GM18867 (cell line): ENCODE data around the gene ADGRB3.
"Not testable (repeated sequence)": the region's sequence is repeated elsewhere in the genome, so short reads cannot be mapped to it uniquely, and the experiment has no call there.

Source experiments
- ATAC-seq: cut with Tn5 transposase; IDR thresholded peaks from one replicate; pipeline ENCODE4 v1.9.1; 2021; ENCODE audit warnings: mild to moderate bottlenecking, moderate library complexity; ENCODE audit not compliant: unreplicated experiment

Gene ADGRB3

DNA sequence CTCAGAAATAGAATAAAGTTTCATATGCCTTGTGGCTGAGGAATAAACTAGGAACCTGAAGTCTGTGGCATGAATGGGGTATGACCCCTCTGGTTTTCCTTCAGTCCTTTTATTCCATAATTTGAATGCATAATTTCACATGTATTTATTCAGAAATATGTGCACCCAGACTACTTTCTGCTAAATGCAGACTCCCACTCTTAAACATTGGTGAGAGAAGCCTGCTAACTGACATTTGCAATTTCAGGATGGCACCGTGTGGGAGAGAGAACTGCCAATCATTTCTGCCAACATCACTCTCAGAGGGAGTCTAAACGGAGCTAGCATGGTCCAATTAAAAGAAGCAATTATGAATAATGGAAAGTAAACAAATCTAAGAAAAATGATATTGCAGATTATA lies 141.3 kb downstream of the ADGRB3 start:
- no peak for ATAC-seq

DNA sequence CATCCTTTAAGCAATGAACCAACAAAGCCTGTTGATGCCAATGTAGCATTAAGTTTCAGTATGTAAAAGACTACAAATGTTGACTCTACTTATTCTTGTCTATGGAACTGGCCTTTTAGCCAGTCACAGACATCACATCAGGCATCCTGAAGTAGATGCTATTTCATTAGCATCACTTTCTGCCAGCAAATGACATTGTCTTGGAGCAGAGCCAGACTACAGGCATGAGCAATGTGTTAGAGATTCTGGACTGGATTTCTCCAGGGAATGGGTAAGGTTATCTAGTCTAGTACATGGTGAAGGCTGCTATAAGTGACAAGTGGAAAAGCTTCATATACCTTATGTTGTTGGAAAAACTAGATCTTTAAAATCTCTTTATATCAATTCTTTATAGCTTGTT lies 142.9 kb downstream of the ADGRB3 start:
- no peak for ATAC-seq

DNA sequence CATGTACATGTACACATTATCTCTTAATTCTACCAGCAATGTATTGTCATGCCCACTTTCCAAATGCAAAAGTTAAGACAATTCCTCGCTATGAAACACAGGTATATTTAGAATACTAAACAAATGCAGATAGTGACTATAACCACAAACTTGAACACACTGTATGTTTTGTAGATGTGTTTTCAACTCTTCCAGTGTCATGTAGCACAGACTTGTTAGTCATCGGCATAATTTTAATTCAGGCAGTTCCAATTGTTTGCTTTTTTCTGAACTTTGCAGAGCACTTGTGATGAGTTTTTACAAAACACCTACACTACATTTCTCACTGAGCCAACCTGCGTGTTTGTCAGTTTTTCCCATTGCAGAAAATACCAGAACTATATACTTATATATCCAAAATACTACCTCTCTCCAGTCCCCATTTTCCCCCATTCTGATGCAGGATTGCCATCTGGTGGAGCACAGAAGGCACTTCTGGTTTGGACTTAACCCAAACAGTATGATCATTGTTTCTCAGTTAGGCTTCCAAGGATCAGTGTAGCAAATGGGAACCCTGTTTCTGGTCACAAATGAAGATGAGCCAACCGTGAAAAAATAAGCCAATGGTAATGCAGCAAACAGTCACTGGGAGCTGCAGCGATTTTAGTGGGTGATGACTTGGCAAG lies 143.4 kb downstream of the ADGRB3 start:
- ATAC-seq: peak; percentile 70

DNA sequence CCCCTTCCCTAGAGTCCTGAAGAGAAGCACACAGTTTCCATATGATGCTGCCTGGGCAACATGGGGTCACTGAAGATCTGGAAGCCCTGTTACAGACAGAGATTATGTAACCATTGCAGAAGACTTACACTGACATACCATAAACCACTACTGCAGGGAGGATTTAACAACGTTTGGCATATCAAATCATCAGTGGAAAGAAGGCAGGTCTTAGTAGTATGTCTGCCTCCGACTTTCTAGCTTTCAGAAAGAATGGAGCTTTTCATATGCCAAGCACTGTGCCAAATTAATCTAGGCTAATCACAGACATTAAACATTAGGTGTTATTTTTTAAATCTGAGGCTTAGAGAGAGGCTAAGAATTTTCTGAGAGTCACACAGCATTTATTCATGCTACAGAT lies 144.3 kb downstream of the ADGRB3 start:
- no peak for ATAC-seq

DNA sequence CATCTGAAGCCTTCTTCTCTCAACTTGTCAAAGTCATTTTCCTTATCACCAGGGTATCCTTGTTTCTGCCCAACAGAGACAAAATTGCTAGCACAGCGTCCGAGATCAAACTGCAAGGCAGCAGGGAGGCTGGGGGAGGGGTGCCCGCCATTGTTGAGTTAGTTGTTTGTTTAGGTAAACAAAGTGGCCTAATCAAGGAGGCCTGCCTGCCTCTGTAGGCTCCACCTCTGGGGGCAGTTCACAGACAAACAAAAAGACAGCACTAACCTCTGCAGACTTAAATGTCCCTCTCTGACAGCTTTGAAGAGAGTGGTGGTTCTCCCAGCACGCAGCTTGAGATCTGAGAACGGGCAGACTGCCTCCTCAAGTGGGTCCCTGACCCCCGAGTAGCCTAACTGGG lies 155.0 kb downstream of the ADGRB3 start:
- not testable (repeated sequence) for ATAC-seq

DNA sequence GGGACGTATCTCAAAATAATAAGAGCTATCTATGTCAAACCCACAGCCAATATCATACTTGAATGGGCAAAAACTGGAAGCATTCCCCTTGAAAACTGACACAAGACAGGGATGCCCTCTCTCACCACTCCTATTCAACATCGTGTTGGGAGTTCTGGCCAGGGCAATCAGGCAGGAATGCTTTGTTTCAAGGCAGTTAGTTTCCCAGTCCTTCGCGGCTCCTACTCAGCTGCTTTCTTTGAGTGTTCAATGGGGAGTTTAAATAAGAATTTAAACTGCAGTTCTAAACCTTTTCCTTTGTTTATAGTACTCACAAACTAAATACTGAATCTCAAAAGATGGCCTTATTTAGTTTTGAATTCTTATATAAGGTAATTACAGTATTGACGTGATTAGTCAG lies 179.9 kb downstream of the ADGRB3 start:
- ATAC-seq: not testable (repeated sequence)

DNA sequence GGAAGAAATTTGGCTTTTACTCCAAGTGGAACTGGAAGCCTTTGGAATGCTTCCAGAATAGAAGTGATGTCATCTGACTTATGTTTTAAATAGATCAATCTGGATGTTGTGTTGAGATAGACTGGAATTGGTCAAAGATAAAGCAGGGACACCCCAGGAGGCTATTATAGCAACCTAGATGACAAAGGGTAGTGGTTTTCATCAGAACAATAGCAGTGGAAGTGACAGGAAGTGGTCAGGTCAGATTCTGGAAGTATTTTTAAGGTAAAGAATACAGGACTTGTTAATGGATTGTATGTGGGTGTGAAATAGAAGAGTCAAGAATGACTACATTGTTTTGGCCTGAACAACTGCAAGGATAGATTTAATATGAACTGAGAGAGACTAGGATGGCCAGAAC lies 191.4 kb downstream of the ADGRB3 start:
- ATAC-seq: no peak

DNA sequence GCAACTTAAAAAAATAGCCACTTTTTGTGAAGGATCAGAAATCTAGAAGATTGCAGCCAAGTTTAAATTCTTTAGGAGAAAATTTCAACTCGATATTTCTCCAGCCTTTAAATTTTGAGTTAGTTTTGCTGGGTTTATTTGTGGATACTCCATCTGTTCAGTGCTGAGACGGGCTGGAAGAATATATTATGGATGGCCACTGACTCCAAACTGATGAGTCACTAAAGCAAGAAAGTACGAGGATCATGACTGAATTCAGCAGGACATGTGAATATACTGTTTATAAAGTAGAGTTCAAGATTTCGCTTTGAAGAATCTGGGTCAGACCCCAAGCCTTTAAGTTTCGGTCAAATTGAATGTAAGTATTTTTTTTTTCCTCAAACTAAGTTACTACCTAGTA lies 199.5 kb downstream of the ADGRB3 start:
- ATAC-seq: no peak

DNA sequence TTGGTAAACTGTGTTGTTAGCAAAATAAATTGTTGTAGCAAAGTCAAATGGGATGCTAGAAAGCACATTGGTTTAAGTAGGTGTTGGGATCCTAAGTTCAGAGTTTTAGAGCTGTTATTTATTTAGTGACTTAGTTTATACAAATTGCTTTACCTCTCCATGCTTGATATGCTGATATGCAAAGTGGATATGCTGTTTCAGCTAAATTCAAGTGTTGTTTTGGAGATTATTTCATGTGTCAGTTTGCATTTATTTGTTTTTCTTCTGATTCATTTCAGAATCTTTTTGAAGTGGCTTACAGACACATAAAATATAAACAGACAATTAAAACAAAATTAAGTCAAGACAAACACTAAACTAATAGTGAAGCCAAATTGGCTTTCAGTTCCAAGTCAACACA lies 203.5 kb downstream of the ADGRB3 start:
- no peak for ATAC-seq

DNA sequence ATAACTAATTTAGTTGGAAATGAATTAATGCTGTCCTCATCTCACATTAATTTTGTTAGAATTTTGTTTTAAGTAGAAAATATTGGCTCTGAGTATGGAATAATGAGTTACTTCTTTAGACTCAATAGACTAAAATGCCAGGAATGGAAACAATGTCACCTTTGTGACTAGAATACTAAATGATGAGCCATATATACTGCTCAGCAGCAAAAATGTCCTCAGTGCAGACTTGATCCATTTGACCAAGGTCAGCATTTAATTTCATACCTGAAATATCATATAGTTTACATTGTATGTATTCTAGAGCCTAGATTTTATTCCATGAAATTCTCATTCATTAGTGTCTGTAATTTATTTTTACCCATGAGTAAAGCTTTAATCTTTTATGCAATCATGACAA lies 217.7 kb downstream of the ADGRB3 start:
- no peak for ATAC-seq

DNA sequence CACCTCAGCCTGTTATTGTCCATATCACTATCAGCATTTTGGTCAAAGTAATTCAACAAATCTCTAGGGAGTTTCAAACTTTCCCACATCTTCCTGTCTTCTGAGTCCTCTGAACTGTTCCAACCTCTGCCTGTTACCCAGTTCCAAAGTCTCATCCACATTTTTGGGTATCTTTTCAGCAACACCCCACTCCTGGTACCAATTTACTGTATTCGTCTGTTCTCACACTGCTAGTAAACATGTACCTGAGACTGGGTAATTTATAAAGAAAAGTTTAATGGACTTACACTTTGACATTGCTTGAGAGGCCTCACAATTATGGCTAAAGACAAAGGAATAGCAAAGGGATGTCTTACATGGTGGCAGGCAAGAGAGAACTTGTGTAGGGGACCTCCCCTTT lies 224.2 kb downstream of the ADGRB3 start:
- ATAC-seq: no peak

DNA sequence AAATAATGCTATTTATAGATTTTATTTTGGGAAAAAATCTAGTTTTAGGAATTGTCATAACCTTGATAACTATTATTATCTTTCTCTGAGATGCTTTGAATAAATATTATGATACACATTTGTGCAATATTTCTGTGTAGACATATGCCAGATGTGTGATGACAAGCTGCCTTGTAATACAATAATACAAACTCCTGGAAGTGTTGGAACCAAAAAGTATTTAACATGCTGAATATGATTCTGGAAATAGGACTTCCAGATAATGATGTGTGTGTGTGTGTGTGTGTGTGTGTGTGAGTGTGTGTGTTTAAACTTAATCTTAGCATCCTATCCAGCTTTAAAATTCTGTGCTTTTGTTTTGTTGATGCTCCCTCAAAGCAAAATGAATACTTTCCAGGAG lies 233.6 kb downstream of the ADGRB3 start:
- ATAC-seq: no peak

DNA sequence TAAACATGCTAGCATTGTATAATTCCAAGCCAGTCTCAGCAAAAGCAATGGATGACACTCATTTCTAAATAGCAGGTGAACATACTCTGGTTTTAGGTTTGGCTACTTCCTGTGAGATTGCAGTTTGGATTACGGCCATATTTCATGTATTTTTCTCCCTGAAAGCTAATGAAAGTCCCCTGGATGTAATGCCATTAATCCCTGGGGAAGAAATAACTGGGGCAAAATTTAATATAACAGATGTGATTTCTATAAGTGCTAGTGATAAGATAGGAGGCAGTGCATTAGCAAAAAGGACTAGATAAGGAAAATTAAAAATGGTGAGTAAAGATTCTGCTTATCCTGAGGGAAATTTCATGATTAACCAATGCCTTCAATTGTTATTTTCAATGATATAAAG lies 238.2 kb downstream of the ADGRB3 start:
- ATAC-seq: no peak

DNA sequence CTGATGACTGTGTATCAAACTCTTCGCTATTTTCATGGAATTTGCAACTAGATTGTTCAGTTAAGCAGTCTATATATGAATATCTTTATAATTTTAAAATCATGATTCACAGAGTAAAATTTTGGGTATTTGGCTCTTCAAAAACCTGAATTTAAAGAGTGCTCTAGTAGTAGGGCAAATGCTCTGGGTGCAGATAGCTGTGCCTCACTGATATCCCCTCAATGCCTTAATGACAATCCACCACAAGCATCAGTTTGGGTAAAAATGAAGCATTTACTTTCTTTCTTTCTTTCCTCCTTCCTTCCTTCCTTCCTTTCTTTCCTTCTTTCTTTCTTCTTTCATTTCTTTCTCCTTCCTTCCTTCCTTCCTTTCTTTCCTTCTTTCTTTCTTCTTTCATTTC lies 239.7 kb downstream of the ADGRB3 start:
- ATAC-seq: no peak

DNA sequence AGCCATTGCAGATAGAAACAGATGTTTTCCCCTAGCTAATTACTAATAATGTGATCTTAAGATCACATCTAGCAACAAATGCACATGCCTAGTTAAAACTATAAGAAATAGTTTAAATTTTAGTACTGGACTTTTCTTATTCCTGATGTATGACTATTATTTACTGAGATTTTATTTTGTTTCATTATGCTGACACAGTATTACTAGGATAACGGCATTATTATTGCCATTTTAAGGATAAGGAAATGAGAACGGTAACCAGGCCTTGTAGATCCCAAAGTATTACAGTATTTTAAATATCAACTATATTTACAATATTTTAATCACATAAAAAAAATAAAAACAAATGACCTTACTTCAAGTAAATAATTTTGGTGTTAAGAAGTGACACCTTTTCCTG lies 240.3 kb downstream of the ADGRB3 start:
- ATAC-seq: no peak

DNA sequence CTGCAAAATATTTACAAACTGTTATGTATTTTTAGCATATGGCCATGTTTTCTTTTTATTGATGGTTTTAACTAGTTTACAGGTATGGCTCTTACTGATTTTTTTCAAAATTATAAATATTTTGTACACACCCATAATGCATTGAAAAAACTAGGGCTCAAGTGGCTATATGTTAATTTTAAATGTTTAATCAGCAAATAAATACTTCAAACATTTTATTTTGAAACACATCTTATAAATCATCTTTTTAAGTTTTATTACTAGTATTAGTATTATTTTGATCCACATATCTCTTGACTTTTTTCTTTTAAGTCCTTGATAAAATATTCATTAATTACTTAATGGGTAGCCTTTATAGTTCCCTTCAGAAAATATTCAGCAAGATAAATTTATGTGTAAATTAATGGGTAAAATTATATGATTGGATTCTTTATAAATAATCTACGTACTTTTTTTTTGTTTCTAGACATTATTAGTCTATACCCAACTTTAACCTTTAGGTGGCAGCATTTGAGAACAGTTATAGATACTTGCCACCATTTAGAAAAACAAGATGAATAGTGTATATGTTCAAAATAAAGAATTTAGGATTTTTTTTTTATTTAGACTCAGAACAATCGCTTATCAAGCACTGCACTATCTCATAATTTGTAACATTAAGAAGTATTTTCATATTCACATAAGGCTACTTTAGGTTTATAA lies 241.9 kb downstream of the ADGRB3 start:
- ATAC-seq: peak; percentile 83

DNA sequence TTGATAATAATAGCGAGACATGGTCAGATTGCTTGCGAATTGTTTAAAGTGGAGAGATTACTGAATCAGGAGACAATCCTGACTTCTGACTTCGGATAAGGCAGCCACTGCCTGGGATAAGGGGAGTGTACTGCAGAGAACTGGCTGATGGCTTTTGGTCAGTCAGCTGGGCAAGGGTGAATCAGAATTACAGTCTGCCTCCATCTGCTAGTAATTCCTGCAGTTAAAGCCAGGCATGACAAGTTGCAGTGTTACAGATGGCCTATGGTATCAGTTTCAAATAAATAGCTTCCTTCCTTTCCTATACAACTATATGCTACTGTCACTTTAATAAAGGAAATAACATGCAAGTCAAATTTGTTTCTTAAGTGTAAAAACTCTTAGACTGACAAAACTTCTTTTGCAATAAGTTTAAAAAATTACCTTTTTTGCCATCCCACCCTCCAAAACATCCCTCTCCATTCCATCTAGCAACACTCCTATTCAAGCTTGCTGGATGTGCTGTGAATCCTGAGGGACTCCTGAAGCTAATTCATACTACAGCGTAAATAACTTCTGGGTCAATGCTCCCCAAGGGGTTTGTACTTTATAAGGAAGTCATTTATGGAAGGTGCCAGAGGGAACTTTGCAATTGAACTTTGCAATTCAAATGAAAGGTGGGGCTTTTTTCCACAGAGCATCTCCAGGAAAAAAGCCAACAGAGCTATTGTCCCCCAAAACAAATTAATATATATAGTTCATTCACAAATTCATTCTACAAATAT lies 245.2 kb downstream of the ADGRB3 start:
- ATAC-seq: no peak

DNA sequence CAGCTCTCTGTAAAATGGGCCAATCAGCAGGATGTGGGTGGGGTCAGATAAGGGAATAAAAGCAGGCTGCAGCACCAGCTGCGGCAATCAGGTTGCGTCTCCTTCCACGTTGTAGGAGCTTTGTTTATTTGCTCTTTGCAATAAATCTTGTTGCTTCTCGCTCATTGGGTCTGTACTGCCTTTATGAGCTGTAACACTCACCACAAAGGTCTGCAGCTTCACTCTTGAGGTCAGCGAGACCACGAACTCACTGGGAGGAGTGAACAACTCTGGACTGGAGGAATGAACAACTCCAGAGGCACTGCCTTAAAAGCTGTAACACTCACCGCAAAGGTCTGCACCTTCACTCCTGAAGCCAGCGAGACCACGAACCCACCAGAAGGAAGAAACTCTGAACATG lies 248.2 kb downstream of the ADGRB3 start:
- not testable (repeated sequence) for ATAC-seq

DNA sequence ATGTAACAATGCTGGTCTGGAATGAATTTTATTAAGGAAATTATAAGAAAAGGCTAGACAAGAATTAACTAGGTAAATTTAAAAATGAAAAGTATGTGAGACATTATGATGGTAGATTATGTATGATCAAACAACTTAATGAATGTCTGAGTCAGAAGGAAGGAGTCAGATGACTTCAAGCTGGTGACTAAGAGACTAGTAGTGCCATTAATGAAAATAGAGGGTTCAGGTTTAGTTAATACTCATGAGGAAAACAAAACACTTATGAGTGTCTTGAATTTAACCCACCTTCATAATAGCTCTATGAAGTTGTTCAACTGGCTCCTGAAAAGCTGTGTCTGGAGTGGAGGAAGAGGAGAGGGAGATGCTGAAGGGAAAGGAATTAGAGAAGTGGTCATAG lies 256.3 kb downstream of the ADGRB3 start:
- no peak for ATAC-seq

DNA sequence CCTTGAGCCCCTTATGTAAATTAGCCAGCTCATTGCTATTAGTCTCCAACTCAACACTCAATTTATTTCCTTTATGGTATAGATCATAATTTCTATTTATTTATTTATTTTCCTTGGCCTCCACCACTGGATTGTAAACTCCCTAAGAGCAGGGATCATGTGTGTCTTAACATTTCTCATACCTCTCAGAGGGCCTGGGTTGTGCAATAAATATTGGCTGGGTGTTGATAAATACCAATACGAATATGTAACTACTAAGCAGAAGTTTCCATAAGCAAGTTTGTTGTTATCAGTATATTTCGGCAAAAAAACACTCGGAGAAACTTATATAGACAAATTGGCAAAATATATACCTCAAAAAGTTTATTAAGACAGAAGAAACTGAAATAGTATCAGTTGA lies 257.4 kb downstream of the ADGRB3 start:
- ATAC-seq: no peak

DNA sequence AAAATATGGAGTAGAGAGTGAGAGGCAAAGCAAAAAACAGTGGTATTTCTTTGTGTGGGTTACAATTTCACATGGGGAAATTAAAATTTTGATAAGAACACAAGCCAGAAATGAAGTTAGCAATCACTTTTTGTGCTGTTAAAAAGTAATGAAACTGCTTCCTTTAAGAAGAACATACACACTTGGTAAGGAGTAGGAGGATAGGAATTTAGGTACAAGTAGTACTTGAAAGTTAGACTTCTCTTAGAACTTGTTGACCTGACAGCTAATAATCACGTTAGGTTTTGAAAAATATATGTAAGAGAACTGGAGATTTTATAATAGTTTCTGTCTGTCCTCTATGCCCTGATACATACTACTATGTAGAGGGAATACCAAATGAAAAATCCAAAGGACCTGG lies 260.8 kb downstream of the ADGRB3 start:
- ATAC-seq: no peak

DNA sequence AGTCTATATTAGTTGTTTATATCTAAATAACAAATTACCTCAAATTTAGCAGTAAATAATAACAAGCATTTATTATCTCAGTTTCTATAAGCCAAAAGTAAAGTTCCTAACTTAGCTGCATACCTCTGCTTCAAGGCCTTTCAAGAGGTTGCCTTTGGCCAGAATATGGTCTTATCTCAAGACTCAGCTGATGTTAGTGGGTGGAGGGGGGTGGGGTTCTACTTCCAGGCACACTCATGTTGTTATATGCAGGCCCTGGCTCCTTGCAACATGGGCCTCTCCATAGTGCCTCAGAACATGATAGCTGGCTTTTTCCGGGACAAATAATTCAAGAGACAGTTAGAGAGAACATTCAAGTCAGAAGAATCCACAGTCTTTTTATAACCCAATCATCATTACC lies 266.0 kb downstream of the ADGRB3 start:
- ATAC-seq: no peak
